ENCODE measurements around the gene NGF.
A peak's percentile ranks its signal among the peaks of the same experiment; 100 is the strongest.
"Not testable (repeated sequence)": the region's sequence is repeated elsewhere in the genome, so short reads cannot be mapped to it uniquely, and the experiment has no call there.

NGF gene

GRCh38 chr1:115337633-115338456 lies at the start of gene NGF:
TSS of gene NGF (minus strand) at chr1:115338249. CDS start at chr1:115286795, 51,454 bp downstream.
- no peak for DNase-seq

GRCh38 chr1:115383455-115383854 lies 45.4 kb upstream of the NGF start:
- DNase-seq, result not testable (repeated sequence)

DNA sequence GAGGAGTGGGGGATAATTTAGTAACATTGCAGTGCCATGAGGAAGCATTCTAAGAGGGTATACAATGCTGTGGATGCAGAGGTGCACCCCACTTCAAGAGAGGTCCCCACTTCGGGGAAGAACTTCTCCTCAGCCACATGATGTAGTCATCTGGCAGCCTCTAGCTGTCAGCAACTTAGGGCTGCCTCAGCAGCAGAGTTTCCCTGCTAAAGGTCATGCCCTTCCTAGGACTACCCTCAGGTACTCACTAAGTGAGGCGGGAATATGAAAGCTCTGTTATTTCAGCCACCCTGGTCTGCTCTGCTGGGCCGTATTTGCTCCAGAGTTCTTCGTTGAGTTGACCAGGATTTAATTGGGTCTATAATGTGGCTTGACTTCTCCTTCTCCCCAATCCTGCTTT lies 41.9 kb upstream of the NGF start:
- no peak for DNase-seq

DNA sequence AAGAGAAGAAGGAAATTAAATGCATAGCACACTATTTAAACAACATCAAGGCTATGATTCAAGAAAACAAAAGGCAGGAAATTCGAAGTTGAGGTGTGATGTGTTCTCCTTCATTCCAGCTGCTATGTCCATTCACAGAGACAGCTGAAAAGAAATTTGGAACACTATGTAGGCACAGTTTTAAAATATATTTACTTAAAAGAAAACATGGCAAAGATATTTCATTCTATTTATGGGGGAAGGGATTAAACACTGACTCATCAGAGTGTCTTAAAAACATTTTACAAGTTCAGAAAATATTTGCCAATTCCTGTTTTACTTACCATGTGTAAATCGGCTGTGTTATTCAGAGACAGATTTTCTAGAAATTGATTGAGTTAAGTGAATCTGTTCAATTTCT lies 39.4 kb upstream of the NGF start:
- DNase-seq, result no peak

GRCh38 chr1:115374598-115374997 lies 36.5 kb upstream of the NGF start:
- DNase-seq, result no peak

DNA sequence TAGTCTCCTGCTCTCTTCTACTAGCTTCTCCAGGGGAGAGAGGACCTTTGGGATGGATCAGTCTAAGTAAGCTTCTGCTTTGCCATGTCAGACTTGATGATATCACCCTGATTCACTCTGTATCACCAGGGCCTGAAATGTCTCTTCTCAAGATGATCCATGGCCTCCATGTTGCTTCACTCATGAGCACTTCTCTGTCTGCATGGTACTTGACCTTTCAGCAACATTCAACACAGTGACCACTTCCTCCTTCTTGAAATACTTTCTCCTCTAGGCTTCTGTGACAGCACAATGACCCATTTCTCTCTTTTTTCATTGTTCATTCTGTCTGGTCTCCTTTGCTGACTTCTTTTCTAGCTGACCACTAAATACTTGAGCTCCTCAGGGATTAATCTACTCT lies 35.3 kb upstream of the NGF start:
- peak in 1 of 2 experiments; percentile 8 for DNase-seq

- no peak for DNase-seq
Observed at GRCh38 chr1:115365738-115366137, 27.7 kb upstream of the NGF start.

DNA sequence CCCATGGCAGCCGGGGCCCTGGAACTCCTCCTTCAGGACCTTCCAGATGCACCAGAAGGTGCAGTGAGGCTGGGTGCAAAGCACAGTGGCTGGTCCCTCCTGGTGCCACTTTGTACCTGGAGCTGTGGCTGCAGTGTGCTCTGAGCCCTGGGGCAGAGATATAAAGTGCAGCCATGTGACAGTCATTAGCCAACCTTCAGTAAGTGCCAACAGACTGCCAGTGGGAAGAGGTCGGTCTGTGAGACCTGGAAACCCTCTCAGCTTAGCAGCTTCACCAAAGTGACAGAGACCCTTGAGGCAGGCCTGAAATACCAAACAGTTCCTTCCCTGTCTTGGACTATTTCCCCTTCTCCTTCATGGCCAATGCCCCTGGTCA lies 26.7 kb upstream of the NGF start:
- no peak for DNase-seq

GRCh38 chr1:115364046-115364779 lies 26.2 kb upstream of the NGF start:
- DNase-seq, result no peak

GRCh38 chr1:115363171-115363570 lies 25.1 kb upstream of the NGF start:
- DNase-seq, result no peak

- DNase-seq, result not testable (repeated sequence)
Observed at GRCh38 chr1:115360505-115361129, 22.6 kb upstream of the NGF start.

- DNase-seq, result not testable (repeated sequence)
Observed at GRCh38 chr1:115359787-115360452, 21.9 kb upstream of the NGF start.

GRCh38 chr1:115356356-115356755 lies 18.3 kb upstream of the NGF start:
- no peak for DNase-seq

- DNase-seq, result no peak
Observed at GRCh38 chr1:115355069-115355468, 17.0 kb upstream of the NGF start.

DNA sequence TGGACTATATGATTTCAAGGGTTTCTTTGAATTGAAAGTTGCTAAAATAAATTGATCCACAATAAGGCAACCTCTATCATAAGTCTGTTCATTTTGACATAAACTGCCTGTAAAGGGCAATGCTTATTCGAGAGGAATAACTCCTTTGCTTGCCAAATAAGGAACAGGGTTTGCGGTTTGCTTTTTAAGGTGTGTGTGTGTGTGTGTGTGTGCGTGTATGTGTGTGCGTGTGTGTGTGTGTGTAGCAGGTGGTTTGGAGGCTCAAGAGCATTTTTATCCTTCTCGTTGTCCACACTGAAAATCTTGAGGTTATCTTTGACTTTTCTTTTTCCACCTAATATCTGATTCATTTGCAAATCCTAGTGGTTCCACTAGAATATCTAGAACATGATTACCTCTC lies 13.1 kb upstream of the NGF start:
- no peak for DNase-seq

DNA sequence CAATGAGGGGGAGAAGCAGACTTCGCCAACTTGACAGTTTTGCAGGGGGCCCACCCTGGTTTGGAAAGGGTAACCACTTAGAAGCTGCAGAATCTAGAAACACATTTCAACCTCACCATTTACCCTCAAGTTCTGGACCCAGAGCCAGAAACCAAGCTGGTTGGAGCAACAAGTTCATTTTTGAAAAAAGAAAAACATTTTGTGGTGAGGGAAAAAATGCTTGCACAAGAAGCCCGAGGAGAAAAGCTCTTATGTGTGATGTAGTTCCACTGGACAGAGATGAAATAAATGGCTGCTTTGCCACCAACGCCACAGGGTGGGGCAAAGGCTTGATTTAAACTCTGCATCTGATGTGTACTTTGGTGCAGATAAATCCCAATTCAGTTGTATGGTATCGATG lies 10.6 kb upstream of the NGF start:
- DNase-seq, result no peak

DNA sequence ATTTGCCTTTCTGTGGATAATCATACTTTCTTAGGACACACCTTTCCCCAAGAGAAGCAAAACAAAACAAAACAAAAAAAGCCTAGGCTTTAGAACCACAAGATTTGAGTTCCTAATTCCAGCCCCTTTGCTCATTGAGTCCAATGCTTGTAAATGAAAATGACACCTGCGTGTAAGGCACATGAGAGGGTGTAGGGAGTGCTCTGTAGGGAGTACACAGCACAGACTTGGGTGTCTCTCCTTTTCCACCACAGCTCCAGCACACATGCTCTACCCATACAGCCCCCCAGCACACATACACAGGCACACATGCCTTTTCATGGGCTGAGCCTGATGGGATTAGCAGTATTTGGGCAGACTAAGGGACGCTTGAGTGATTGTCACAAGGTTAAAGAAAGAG lies 9.2 kb upstream of the NGF start:
- DNase-seq, result no peak

DNA sequence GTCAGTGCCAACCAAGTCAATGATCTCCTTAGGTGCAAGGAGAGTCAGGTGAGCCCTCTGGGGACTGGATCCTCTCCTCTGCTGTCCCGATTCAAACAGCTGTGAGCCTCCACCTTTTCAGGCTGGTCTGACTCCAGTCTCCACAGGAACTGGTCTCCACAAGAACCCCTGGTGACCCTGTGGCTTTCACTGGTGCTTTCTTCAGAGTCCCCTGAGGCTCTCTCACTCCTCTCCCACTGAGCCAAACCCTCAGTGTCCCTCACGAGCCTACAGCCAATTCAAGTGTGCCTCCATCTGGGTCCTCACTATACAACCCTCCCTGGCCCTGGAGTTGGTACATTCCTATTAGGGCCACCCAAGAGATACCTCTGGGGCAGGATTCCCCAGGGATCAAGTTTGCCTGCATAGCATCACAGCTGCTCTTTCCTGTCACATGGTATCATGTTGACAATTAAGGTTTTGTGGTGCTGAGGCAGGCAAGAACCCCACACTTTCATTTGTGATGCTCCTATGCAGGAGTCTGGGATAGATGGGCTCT lies 5.2 kb upstream of the NGF start:
- no peak for DNase-seq

DNA sequence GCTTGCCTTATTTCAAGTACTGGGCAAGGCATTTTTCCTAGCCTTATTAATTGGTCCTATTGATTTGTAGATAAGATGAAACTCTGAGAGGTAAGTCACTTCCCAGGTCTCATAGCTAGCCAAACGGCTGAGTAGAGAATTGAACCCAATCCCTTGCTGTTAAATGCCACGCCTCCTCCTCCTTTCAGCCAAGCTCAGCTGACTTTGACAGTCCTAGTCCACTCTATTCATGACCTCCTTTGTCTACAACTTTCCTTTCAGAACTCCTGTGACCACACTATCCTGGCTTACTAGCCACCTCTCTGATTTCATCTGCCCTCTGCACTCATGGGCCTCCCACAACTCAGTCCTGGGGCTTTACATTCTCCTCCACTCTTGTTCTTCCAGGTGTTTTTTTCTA lies 3.9 kb upstream of the NGF start:
- no peak for DNase-seq

- DNase-seq, result no peak
Observed at GRCh38 chr1:115340879-115341278, 2.8 kb upstream of the NGF start.

DNA sequence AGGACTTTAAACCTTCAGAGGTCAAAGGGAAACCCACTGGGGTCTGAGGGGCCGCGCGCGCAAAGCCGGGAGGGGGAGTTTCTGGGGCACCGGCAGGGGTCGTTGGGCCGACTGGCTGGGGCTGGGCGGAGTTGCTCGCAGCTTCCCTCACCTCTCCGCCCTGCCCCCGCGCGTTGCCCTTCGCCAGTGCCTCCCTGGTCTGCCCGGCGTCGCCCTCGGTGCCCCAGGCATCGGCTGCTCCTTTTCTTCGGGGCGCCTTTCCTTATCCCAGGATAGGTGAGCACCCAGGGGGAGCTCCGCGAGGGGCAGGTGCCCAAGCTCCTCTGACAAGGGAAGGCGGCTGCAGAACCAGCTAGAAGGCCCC lies 390 bp upstream of the NGF start:
- no peak for DNase-seq

GRCh38 chr1:115337276-115337632 lies 795 bp downstream of the NGF start:
- no peak for DNase-seq

DNA sequence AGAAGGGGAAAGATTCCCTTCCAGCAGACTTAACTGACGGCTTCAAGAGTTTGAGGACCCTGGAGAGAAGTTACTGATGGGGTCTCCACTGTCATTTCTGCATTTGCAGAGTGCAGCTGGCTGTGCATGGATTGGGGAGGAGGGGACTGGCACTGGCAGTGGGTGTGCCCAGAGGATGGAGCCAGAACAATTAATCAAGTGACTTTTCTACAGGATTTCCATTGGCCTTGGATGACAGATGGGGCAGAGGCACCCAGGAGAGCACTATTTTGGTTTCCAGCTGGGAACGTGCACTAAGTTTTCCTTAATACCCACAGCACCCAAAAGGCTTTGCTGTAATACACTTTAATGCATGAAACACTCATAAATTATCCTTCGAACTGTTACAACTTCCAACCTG lies 1.3 kb downstream of the NGF start:
- no peak for DNase-seq

Measured in AML-193 (cell line).